ENCODE measurements around the gene TMEM141. TPM values are rescaled to one million over a fixed set of nuclear protein-coding genes. Genes with fewer than 3 reads are reported as not detected.
A peak's percentile ranks its signal among the peaks of the same experiment; 100 is the strongest.

TMEM141 gene
- 60.5 and 69.3 TPM in 2 replicates for polyA plus RNA-seq (2014; cell fraction: cytosol; rRNA removed)
- 50.6 and 79.9 TPM in 2 replicates for polyA plus RNA-seq (2014; cell fraction: nucleus; rRNA removed)

DNA sequence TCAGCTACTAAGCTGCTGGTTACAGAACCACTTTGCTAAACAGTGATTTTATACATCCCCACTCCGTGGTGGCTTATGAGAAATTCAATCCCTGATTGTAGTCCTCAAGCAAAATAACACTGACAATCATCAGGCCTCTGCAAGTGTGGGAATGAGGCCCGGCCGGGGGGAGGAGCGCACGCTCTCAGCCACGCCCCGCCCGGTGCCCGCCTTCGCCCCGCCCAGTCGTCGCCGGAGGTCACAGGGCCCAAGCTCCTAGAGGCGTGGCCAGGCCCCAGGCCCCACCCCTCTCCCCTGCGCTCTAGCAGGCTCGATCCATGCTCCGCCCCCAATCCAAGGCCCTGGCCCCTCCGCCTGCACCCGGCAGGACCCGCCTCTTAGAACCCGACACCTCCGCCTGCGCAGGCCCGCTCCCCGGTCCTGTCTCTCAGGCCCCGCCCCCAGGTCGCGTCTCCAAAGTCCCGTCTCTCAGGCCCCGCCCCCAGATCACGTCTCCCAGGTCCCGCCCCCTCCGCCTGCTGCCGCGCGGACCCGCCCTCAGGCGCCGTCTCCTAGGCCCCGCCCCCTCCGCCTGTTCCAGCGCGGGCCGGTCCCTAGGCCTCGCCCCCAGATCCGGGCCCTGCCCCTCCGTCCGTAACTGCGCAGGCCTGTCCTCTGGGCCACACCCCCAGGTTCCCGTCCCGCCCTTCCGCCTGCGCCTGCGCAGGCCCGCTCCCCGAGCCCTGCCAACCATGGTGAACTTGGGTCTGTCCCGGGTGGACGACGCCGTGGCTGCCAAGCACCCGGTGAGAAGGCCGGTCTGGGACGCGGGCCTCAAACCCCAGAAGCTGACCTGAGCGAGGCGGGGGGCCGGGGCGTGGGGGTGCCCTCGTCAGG, at the start of gene TMEM141:
Gene TMEM141, plus strand, starts transcription at position 705 of the 876 bp plus-strand sequence. Its CDS starts 27 bp downstream, at position 732.
- peak; percentile 99 for DNase-seq (ENCODE audit: low spot score)

DNA sequence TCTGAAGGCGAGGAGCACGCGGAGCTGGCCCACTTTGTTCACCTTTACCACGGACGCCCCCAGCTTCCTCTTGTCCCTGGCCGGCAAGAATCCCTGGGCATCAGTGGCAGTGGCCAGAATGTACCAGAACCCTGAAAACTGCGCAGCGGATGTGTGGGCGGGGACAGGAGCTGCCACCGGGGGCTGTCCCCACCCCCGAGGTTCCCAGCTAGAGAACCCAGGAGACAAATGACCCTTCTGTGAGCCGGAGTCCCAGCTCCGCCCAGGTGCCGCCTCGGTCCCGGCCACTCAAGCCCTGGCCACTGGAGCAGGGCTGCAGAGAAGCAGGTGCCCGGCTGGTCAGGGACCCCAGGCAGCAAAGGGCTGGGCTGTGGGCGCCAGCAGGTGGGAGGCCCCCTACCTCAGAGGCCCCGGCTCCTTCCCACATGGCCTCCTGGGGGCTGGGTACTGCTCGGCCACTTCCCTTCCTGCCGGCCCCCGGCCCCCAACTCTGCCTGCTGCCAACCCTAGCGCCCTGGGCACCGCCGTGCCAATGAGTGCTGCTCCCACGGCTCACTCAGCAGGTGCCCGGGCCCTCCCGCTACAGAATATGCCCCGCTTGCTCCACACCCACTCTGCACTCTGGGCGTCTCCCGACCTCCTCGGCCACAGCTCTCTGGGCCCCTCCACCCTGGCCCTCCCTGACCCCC, 49.1 kb upstream of the TMEM141 start:
- no peak for DNase-seq (ENCODE audit: low spot score)

DNA sequence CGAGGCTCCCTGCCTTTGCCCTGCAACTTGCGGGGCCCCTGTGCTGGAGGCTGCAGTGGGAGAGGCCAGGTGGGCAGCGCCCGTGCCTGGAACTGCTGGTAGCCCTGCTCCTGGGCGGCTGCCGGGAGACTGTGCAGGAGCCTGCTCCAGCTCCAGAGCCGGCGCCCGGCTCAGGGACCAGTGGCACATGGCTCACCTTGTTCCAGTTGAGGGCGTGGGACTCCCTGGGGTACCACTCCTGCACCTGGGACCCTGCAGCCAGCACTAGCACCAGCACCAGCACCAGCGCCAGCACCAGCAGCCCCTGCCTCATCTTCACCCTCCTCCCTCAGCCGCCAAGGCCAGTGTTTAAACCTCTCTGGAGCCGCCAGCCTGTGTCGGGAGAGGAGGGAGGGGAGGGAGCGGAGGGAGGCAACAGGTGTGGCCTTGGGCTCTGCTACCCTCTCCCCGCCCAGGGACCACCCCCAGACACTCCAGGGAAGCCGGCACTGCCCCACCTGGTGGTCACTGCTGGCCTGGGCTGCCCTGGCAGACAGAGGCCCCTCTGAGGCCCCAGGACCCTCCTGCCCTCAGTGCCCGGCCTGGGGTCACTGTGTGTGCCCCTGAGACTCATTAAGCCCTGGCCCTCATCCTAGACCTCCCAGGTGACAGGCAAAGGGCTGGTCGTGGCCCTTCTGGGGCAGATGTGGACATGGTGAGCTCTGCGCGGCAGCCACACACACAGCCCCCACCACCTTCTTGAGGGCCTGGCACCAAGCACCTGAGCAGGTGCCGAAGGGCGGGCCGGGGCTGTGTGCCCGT, 48.4 kb upstream of the TMEM141 start, which contains the start of gene LCN10:
Gene LCN10, minus strand, starts transcription at position 350 of the 801 bp plus-strand sequence. Its CDS starts 37 bp downstream, at position 313.
- no peak for DNase-seq (ENCODE audit: low spot score)

DNA sequence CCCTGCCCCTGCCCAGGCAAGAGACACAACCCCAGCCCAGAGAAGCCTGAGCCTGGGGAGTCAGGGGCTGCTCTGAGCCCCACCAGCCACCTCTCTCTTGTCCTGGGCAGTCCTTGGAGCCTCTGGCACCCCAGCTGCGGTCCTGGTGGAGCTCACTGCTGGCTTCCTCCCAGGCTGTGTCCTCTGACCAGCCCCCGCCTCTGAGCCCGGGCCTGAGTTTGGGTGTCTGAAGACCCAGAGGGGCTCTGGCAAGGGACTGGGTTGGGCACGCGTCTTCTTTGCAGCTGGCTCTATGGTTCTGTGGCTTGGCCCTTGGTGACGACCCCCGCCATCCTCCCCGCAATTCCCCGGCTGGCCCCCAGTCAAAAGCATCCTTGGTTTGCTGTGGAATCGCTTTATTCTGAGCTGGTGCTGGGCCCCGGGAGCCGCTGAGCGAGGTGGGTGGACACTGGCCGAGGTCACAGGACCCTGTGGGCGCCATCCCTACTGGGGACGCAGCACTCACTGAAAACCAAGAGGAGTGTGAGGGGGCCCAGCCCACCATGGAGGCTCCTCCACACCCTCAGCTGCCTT, 47.4 kb upstream of the TMEM141 start:
- DNase-seq (ENCODE audit: low spot score), result no peak

DNA sequence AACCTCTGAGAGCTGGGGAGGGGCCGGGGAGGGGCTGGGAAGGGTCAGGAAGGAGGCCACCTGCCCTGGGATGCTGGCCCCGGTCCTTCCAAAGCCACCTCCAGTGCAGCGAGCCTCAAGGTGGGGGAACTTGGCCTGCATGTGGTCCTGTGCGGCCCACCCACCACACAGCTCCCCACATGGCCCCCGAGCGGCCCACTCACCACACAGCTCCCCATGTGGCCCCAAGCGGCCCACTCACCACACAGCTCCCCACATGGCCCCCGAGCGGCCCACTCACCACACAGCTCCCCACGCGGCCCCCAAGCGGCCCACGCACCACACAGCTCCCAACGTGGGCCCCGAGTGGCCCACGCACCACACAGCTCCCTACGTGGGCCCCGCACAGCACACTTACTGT, 46.4 kb upstream of the TMEM141 start:
- no peak for DNase-seq (ENCODE audit: low spot score)

DNA sequence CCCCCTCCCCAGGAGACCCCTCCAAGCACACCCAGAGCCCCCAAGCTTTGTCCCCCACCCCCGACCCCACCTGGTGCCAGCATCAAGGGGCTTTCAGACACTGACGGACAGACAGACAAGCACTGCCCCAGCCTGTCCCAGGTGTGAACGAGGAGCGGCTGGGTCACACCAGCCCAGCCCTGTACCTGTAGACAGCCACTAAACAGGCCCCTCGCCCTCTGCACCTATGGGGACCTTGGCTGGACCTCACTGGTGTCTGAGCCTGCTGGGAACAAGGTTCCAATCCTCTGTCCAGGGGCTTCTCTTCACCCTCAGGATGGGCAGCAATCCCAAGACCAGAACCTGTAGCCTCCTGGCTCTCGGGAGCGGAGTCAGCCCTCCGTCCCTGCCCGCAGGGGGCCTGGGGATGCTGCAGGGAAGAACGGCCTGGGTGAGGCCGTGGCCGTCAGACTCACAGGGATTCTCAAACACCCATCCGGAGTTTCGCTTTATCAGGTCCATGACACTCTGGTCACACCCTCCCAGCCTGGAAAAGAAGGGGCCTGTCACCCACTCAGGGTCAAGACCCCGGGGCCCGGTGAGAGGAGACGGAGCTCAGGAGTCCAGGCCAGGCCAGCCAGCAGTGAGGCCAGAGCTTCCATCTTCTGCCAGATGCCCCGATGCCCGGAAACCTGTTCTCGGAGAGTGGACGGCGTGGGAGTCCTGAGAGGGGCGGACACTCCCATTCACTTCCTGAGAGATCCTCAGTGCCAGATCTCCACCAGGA, 45.6 kb upstream of the TMEM141 start:
- no peak for DNase-seq (ENCODE audit: low spot score)

DNA sequence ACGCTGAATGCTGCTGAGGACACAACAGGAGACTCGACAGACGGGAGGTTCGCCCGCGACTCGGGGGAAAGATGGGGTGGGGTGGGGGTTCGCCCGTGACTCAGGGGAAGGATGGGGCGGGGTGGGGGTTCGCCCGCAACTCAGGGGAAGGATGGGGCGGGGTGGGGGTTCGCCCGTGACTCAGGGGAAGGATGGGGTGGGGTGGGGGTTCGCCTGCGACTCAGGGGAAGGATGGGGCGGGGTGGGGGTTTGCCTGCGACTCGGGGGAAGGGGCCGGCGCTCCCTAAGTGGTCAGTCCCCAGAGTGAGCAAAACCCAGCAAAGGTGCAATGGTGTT, 45.0 kb upstream of the TMEM141 start:
- DNase-seq (ENCODE audit: low spot score), result no peak

DNA sequence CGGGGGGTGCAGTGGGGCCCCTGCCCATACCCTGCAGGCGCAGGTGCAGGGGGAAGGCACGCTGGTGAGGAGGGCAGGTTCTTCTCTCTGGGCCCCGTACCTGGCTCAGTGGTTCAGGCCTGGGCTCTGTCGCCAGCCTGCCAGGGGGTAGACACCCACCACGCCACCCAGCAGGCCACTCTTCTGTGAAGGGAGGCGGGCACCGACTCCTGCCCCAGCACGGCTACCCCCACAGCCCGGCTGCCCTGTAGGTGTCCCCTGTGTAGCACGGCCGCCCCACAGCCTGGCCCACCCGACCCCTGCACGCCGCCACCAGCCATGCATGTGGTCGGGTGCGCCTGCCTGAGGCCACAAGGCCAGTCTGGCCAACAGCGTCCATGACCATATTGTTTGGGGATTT, 44.5 kb upstream of the TMEM141 start:
- DNase-seq (ENCODE audit: low spot score), result no peak

DNA sequence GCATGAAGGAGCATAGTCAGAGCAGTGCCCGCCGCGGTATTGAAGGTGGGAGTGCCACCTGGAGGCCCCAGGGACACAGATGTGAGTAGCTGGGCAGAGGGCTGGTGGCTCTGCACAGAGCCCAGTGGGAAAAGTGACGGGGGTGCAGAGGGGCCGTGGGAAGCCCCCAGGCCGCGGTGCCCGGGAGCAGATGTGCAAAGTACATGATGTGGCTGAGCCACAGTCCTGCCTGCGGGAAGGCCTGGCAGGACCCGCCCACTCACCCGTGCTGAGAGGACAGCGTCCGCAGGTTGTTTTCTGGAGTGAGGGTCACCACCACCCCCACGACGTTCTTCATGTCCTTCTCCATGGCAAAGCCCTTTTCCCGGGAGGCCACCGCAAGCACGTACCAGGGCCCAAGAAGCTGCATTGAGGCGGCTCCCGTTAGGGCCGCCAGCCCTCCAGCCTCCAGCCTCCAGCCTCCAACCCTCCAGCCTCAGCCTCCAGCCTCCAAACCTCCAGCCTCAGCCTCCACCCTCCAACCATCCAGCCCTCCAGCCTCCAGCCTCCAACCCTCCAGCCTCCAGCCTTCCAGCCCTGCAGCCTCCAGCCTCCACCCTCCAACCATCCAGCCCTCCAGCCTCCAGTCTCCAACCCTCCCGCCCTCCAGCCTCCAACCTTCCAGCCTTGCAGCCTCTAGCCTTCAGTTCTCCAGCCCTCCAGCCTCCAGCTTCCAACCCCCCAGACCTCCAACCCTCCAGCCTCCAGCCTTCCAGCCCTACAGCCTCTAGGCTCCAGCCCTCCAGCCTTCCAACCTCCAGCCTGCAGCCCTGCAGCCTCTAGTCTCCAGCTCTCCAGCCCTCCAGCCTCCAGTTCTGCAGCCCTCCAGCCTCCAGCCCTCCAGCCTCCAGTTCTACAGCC, 43.7 kb upstream of the TMEM141 start:
- DNase-seq (ENCODE audit: low spot score), result no peak

DNA sequence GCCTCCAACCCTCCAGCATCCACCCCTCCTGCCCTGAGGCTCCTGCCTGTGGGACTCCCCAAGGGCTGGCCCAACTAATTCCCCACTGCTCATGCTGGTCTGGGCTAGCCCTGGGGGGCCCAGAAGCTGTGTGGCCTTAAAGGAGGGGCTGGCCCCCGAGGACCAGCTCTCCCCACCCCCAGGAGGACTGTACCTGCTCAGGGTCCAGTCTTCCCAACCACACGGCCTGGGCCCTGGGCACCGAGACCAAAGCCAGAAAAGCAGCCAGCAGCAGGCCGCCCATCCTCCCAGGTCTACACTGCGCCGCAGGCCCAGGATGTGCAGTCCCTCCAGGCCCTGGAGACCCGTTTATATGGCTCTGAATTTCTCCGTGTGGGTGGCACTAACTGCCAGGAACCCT, 42.9 kb upstream of the TMEM141 start, which contains the start of gene LCN6:
Gene LCN6, minus strand, starts transcription at position 325 of the 400 bp plus-strand sequence. Its CDS starts 42 bp downstream, at position 283.
- no peak for DNase-seq (ENCODE audit: low spot score)

DNA sequence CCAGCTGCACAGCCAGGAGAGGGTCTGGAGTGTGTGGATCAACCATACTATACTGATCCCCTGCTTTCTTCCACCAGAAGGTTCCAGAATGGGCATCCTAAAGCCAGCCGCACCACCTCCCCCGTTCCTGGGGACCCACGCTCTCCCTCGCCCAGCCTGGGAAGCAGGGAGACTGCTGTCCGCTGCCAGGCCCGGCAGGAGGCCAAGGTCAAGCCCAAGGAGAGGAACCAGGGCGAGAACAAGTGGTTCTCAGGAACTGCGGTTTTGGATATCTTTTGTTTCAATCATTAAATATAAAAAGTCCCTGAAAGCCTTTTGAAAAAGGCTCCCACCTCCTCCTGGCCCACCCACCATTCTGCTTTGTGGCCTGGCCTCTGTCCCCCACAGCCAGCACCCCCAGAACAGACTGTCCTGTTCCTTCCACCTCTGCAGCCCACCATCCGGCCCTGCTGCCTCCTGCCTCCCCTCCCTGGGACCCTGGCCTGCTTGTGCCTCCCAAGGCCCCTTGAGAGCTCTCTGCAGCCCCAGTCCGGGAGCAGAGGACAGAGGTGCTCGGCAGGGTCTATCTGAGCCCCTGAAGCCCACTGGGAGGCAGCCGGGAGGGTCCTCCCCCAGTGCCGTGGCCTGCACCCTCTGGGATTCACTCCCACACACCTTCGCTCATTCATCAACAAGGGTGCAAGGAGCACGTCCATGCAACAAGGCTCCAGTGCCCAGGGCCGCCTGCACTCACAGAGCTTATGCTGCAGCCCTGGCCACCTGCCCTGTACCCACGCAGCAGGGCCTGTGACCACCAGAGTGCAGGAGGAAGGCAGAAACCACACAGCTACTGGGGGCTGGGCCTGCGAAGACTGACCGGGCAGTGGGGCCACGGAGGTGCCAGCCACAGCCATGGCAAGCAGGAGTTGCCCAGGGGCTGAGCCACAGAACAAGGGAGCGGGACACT, 42.2 kb upstream of the TMEM141 start:
- no peak for DNase-seq (ENCODE audit: low spot score)

DNA sequence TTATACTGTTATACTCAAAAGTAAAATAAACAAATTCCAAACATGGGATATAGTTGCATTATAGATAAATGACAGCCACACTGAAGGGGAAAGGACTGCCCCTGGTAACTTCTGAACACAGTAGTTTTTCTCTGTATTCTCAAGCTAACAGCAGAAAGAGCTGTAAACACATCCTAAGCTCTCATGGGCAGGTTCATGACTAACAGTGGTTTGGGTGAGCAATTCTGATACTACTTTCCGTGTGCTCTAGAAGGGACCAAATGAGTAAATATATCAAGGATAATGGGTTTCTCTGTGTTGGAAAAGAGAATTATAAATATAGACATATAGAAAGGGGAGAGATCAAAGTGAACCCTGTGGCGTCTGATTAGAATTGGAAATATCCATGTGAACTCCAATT, 40.6 kb upstream of the TMEM141 start:
- no peak for DNase-seq (ENCODE audit: low spot score)

DNA sequence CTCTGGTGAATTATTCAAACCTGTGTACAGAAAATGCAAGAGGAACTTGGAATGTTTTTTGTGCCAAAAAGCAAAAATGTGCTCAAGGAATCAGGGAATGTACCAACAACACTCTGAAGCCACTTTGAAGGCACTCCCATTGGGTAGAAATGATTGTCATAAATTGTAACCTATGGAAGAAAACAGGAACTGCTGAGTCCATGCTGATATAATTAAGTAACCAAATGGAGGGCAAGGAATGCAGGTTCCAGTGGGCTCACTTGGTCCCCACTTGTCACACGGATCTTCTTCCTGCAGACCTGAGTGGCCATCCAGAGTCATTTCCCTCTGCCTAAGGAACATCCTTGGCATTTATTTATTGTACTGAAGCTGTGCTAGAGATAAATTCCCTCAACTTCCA, 39.9 kb upstream of the TMEM141 start:
- DNase-seq (ENCODE audit: low spot score), result no peak

DNA sequence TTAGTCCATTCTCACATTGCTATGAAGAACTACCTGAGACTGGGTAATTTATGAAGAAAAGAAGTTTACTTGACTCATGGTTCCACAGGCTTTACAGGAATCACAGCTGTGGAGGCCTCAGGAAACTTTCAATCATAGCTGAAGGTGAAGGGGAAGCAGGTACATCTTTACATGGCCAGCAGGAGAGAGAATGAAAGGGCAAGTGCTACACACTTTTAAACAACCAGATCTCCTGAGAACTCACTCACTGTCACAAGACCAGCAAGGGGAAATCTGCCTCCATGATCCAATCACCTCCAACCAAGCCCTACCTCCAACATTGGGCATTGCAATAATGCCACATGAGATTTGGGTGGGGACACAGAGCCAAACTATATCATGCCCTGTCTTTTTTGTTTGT, 39.3 kb upstream of the TMEM141 start:
- DNase-seq (ENCODE audit: low spot score), result no peak

DNA sequence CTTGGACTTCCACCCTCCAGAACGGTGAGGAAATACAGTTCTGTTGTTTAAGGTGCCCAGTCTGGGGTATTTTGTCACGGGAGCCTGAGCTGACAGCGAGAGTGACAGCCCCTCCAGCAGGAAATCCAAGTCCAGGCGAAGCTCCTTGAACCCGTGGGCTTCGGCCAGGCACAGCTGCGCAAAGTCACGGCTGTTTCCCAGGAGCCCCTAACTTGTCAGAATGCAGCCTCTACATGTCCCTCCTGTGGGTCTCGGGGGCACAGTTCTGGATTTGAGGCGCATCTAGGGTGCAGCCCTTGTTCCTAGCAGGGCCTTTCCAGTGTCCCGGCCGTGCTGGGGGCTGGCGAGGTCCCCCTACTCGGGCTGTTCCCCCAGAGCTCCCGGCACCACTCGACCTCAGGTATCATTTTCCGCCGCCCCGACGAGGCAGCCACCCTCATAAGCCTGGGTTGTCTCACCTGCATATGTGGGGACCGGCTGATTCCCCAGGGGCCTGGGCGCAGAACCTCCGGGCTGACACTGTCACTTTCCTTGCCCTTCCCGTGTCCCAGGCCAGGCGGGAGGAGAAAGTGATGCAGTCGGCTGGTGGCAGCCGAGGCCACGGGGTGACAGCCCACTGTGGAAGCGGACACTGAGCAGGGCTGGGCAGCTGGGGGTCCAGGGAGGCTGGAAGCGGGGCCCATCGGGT, 37.6 kb upstream of the TMEM141 start:
- no peak for DNase-seq (ENCODE audit: low spot score)

DNA sequence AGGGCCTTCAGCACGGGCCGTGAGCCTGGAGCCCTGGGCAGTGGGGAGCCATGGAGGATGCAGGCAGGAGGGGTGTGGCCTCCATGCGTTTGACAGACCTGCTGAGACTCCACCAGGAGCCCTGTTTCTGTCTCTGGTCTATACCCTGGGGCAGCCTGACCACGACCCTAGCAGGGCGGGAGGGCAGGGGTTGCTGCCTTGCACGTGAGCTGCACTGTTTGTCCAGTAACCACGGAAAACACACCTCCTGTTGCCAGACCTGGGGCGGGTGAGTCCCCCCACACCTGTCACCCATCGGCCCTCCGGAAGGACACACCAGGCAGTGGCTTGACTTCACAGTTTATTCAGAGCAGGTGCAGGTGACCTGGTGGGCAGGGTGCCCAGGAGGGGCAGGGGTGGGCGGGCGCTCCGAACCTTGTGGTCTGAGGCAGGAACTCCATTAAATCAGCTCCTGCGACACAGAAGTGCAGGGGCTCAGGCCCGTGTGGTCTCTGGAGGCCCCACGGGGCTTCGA, 37.0 kb upstream of the TMEM141 start:
- no peak for DNase-seq (ENCODE audit: low spot score)

DNA sequence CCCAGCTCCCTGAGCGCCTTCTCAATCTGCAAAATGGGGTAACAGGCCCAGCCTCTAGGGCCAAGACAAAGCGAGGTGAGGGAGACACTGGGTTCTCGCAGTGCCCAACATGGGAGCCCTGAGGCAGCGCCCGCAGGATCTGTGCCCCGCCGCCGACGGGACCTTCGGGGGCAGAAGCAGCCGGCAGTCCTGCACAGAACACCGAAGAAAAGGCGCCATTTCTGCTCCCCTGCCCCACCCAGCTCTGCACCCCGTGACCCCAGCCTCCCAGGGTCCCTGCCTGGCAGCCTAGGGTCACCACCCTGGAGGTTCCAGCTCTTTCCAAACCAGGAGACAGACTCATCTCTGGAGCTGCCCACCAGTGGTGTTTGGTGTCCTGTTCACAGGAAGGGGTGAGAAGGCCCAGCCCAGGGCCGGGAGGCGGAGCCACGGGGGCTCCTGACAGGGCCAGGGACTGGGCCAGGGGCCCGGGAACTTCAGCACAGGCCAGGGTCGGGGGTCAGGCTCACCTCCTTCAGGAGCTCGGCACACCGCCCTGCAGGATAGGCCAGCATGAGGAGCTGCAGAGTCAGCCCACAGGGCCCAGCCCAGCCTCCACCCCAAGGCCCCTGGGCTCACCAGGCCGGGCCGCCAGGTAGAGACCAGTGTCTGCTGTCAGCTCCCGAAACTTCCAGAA, 36.4 kb upstream of the TMEM141 start:
- DNase-seq (ENCODE audit: low spot score), result no peak

Measured in SK-N-DZ (cell line).